ENCODE data around the gene HBG2.

The HBG2 gene

GRCh38 chr11:5247472-5248192 is 6.9 kb downstream of the HBG2 start:
- no peak for DNase-seq

- DNase-seq: no peak
Observed at GRCh38 chr11:5246772-5247471, 7.7 kb downstream of the HBG2 start.

GRCh38 chr11:5245155-5245554 is 9.4 kb downstream of the HBG2 start:
- no peak for DNase-seq

GRCh38 chr11:5243816-5244180 is 10.8 kb downstream of the HBG2 start:
- no peak for DNase-seq

- DNase-seq: no peak
Observed at GRCh38 chr11:5242933-5243815, 11.4 kb downstream of the HBG2 start.

GRCh38 chr11:5242208-5242607 is 12.4 kb downstream of the HBG2 start:
- no peak for DNase-seq

- DNase-seq: no peak
Observed at GRCh38 chr11:5241458-5241857, 13.1 kb downstream of the HBG2 start.

- DNase-seq: no peak
Observed at GRCh38 chr11:5240458-5240857, 14.1 kb downstream of the HBG2 start.

GRCh38 chr11:5240056-5240455 is 14.5 kb downstream of the HBG2 start:
- no peak for DNase-seq

GRCh38 chr11:5239046-5239445 is 15.5 kb downstream of the HBG2 start:
- DNase-seq: no peak

GRCh38 chr11:5238486-5238885 is 16.1 kb downstream of the HBG2 start:
- DNase-seq: no peak

- no peak for DNase-seq
Observed at GRCh38 chr11:5237420-5237819, 17.2 kb downstream of the HBG2 start.

GRCh38 chr11:5235364-5236095 is 19.1 kb downstream of the HBG2 start:
- DNase-seq: no peak

- DNase-seq: no peak
Observed at GRCh38 chr11:5234381-5234834, 20.2 kb downstream of the HBG2 start, which contains the start of gene HBD. HBD (minus strand) TSS chr11:5234483; CDS start chr11:5234433, 50 bp downstream.

- no peak for DNase-seq
Observed at GRCh38 chr11:5233307-5233706, 21.3 kb downstream of the HBG2 start.

GRCh38 chr11:5232821-5233220 is 21.8 kb downstream of the HBG2 start:
- no peak for DNase-seq

GRCh38 chr11:5232176-5232575 is 22.4 kb downstream of the HBG2 start:
- no peak for DNase-seq

- DNase-seq: no peak
Observed at GRCh38 chr11:5231111-5231510, 23.5 kb downstream of the HBG2 start.

GRCh38 chr11:5230266-5230665 is 24.3 kb downstream of the HBG2 start:
- DNase-seq: no peak

- no peak for DNase-seq
Observed at GRCh38 chr11:5229796-5230195, 24.8 kb downstream of the HBG2 start.

- DNase-seq: no peak
Observed at GRCh38 chr11:5229356-5229755, 25.2 kb downstream of the HBG2 start.

- DNase-seq: no peak
Observed at GRCh38 chr11:5228124-5228523, 26.5 kb downstream of the HBG2 start.

GRCh38 chr11:5227681-5228080 is 26.9 kb downstream of the HBG2 start:
- no peak for DNase-seq
